Fibroblast of skin of right quadriceps (primary cell): ENCODE data around the gene GNAT2.

ENCODE experiments used
- DNase-seq: peaks from one replicate; pipeline ENCODE4 v3.0.0-alpha.2; 2013

The GNAT2 gene

DNA sequence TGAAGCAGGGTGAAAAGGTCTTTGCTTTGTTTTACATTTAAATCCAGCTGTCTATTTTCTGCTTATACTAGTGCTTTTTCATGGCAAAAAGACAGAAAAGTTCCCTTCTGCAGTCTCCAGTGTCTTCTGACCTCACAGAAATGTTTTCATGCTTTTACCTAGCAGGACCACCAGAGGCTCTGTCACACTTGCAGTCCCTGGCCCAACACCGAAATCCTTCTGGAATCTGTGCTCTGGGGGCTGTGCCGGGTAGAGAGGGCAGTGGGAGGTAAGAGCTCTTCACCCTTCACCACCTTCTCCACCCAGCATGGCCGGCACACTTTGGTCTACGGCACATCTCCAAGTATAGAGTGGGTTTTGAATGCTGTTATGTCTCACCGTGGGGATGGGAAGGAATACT, 20.8 kb downstream of the GNAT2 start:
- no peak for DNase-seq

- no peak for DNase-seq
These were observed 21.3 kb downstream of the GNAT2 start for GRCh38 chr1:109598156-109598555.

DNA sequence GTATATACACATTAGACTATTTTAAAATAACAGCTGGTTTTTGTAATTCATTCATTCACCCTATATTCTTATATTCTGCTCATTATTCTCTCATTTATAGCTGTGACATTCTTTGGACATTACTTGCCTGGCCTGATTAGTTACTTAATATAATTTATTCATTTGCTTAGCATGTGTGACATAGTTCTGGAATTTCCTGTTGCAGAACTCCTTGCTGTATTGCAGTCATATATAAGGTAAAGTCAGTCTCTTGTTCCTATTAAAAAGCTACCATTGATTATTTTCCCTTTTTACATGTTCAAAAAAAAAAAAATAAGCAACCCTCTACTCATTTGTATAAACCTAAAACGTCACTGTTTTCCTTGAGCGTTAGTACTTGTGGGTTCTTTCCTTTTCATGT, 23.9 kb downstream of the GNAT2 start:
- DNase-seq, result peak; percentile 75

GRCh38 chr1:109592916-109593315, 26.5 kb downstream of the GNAT2 start:
- DNase-seq, result no peak

DNA sequence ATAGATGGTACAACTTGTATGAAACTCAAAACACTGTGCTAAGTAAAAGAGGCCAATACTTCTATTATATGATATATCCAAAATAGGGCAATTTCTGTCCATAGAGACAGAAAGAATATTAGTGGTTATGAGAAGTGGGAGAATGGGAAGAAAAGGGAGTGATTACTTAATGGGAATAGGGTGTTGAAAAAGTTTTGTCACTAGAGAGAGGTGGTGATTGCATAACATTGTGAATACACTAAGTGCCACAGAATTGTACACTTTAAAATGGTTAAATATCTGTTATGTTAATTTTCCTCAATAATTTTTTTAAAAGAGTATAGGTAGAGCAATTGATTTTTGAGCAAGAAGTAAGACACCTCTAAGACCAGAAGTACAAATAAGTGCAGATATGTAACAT, 29.7 kb downstream of the GNAT2 start:
- no peak for DNase-seq

- DNase-seq, result no peak
These were observed 30.2 kb downstream of the GNAT2 start for GRCh38 chr1:109589177-109589576.

DNA sequence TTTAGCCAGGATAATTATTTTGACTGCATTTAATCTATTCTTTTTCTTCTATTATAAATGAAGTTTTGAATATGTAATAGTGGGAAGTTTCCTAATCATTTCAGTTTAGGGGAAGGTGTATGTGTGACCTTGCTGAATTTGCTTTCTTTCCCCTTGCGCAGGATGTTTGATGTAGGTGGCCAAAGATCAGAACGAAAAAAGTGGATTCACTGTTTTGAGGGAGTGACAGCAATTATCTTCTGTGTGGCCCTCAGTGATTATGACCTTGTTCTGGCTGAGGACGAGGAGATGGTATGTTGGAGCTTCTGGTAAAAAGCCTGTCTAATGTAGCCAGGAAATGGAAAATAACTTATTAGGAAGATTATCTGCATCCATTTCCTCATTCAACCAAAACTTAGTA, 33.4 kb downstream of the GNAT2 start:
- no peak for DNase-seq

DNA sequence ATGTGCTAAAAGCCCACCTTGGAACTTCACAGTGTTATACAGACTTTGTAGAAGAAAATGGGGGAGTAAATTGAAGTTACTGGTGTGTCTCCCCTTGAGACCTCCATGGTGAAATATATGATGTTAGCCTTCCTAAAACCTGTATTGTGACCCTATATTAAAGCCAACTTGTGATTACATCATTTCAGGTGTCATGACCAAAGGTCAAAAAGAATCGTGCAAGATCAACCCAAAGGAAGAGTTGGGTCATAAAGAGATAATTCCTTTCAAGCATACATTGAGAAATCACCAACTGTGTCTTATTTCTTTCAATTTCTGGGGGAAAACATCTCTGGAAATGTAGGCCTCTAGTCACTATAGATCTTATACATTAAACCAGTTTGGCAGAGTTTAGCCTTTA, 34.6 kb downstream of the GNAT2 start:
- DNase-seq, result no peak

DNA sequence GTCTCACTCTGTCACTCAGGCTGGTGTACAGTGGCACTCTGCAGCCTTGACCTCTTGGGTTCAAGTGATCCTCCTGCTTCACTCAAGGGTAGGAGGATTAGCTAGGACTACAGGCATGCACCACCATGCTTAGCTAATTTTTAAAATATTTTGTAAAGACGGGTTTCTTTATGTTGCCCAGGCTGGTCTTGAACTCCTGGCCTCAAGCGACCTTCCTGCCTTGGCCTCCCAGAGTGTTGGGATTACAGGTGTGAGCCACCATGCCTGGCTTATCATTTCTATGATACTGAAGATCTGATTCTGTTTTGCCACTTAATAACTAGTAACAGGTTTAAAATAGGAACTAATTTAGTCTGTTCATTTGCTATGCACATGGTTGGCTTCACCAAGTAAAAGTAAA, 37.4 kb downstream of the GNAT2 start:
- DNase-seq, result no peak

- DNase-seq, result no peak
These were observed 39.9 kb downstream of the GNAT2 start for GRCh38 chr1:109579491-109579890.

- no peak for DNase-seq
These were observed 40.4 kb downstream of the GNAT2 start for GRCh38 chr1:109578947-109579443.

DNA sequence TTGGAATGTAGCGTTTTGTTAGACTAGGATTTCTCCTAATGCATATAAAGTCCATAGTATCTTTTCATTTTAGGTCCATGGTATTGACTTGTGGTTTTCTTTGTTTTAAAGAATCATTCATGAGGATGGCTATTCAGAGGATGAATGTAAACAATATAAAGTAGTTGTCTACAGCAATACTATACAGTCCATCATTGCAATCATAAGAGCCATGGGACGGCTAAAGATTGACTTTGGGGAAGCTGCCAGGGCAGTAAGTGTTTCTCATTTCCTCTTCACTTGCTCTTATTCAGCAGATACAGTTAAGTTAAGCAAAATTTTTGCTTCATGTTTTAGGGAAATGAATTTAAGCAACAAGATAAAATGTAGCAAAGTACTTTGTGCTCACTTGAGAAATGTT, 45.6 kb downstream of the GNAT2 start:
- DNase-seq, result no peak

- DNase-seq, result no peak
These were observed 49.0 kb downstream of the GNAT2 start for GRCh38 chr1:109570414-109570813.

- DNase-seq, result no peak
These were observed 50.1 kb downstream of the GNAT2 start for GRCh38 chr1:109569323-109569722.

DNA sequence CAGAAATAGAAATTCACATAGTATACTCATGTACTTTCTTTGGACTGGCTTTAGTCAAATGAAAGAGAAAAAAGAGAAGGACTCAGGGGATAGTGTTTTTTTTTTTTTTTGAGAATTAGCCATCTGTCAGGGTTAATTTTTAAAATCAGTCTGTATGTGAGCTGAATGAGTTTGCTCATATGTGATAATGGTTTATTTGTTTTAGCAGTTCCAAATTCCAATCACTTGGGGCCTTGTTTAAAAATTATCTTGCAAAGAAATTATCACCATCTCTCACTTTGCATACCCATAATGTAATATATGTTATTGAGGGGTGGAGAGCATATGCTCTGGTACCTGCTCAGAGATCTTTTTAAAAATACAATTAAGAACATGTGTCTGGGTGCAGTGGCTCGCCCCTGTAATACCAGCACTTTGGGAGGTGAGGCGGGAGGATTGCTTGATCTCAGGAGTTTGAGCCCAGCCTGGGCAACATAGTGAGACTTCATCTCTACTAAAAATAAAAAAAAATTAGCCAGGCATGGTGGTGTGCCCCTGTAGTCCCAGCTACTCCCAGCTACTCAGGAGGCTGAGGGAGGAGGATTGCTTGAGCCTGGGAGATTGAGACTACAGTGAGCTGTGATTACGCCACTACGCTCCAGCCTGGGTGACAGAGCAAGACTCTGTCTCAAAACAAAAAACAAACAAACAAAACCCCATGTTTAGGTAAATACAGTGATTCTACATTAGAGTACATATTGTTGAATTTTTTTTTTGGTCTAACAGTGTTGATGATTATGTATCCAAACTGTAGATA, 51.3 kb downstream of the GNAT2 start:
- no peak for DNase-seq

- no peak for DNase-seq
These were observed 52.4 kb downstream of the GNAT2 start for GRCh38 chr1:109566982-109567381.

DNA sequence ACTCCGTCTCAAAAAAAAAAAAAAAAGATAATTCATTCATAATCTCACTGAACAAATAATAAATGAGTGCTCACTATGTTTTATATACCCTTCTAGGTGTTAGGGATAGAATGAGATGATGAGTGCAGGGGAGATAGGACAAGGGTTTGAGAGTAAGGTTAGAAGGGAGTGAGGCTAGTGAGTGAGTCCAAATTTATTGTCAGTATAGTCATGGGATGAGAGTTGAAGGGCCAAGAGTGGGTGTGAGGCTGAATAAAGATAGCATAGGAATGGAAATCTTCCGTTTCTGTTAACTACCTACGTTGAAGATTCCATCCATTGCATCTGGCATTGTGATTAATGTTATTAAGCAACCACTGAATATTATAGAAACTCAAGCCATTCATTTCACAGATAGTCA, 54.2 kb downstream of the GNAT2 start:
- no peak for DNase-seq

GRCh38 chr1:109564194-109564878, 55.1 kb downstream of the GNAT2 start:
- DNase-seq, result no peak

- DNase-seq, result no peak
These were observed 59.4 kb downstream of the GNAT2 start for GRCh38 chr1:109559995-109560394.

DNA sequence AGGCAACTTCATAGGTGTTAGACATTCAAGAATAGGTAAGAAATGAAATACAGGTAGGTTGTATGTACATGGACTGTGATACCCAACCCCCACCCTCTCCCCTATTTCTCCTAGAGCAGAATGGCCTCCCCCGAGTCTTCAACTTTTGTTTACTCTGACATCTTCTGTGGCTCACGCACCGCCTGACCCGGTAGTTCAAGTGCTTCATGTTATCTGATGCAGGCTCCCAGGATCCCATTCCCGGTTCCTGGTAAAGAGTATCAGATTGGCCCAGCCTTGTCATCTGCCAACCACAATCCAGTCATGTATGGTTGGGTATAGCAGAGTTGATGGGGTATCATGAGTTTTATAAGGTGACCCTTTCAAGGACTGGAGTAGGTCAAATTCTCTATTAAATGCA, 61.9 kb downstream of the GNAT2 start:
- no peak for DNase-seq

DNA sequence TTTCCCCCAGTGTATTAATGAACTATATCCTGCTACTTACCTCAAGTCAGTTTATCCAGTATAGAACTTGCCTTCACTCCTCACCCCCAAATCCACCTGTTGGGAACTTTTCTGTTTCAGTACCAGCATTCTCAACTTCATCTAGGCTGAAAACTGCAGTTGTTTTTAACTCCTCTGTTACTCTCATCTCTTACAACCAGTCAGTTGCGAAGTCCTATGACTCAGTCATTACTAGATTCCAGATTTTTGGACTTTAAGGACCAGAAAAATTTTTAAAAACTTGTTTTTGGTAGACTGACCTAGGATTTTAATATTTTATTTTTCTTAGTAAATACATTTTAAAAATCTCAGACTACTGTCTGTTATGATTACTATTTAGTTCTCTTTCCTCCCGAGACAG, 62.9 kb downstream of the GNAT2 start:
- no peak for DNase-seq
